HCT116 (cell line): ENCODE measurements around the gene KCNMB1. TPM values are rescaled to one million over a fixed set of nuclear protein-coding genes. Genes with fewer than 3 reads are reported as not detected.

Experiments
- ATAC-seq: fragments of 200-7000 bp; cut with Tn5 transposase; 2 replicates; pipeline ENCODE4 v1.9.1; 2020; ENCODE audit warnings: mild to moderate bottlenecking, moderate library complexity
- BruUV-seq: library from RNA; stranded (reverse); fragments of 400-500 nt; replicated peaks from 2 replicates; lab custom pipeline; 2021; lab: Mats Ljungman, UMichigan
- CTCF ChIA-PET: fragments of 300-600 bp; sonication (Branson Sonifier 250); formaldehyde crosslinking; loops from one replicate; lab custom pipeline; 2021; ENCODE audit warnings: antibody characterized with exemption; lab: Charles Lee
- POLR2A ChIA-PET: fragments of 300-600, 350-600 bp; sonication (Branson Sonifier 250); formaldehyde crosslinking; loops from one replicate; lab custom pipeline; 2021; ENCODE audit warnings: antibody characterized with exemption; lab: Charles Lee
- RAD21 ChIA-PET, 2 experiments: fragments of 300-600 bp; sonication (Branson Sonifier 250); formaldehyde crosslinking; loops; one replicate each; lab custom pipeline; 2023; ENCODE audit warnings: low total read pairs in 2 of 2; ENCODE audit not compliant: uncharacterized antibody in 2 of 2, unreplicated experiment in 2 of 2, low non-redundant PET in 1 of 2; lab: Charles Lee
- DNase-seq: peaks from one replicate; pipeline ENCODE4 v3.0.0-alpha.2; 2010; ENCODE audit warnings: low read depth, low spot score
- H2AFZ ChIP-seq: fragments of 200-600 bp; shearing (Covaris generic), sonication (generic); 2 replicates; pipeline ENCODE4 v1.6.1; 2017; ENCODE audit warnings: low read depth, mixed run types, mixed read lengths, antibody characterized with exemption, low read length; ENCODE audit not compliant: poor library complexity, severe bottlenecking
- H3K27ac ChIP-seq: 2 replicates; pipeline ENCODE4 v1.5.1; 2012; ENCODE audit warnings: low read depth, low read length
- H3K27me3 ChIP-seq: fragments of 200-600 bp; sonication (generic); 2 replicates; pipeline ENCODE4 v1.6.1; 2016; ENCODE audit warnings: mixed run types, low read length, mixed read lengths; ENCODE audit not compliant: insufficient read depth
- H3K36me3 ChIP-seq, 2 experiments: fragments of 200-500 bp in 1 of 2; fragments of 200-600 bp in 1 of 2; sonication (Bioruptor generic) in 1 of 2; sonication (generic) in 1 of 2; 2 replicates each; pipeline versions ENCODE4 v1.5.1 to v1.6.1; 2014 to 2016; ENCODE audit warnings: low read length in 2 of 2, inconsistent platforms in 1 of 2, mixed read lengths in 1 of 2, mixed run types in 1 of 2; ENCODE audit not compliant: insufficient read depth in 2 of 2, control insufficient read depth in 1 of 2
- H3K4me1 ChIP-seq, 2 experiments: fragments of 200-600 bp in 1 of 2; sonication (generic) in 1 of 2; 2 replicates each; pipeline versions ENCODE4 v1.5.1 to v1.6.1; 2012 to 2017; ENCODE audit warnings: low read length in 2 of 2, inconsistent platforms in 1 of 2, mild to moderate bottlenecking in 1 of 2, mixed read lengths in 1 of 2, mixed run types in 1 of 2, moderate library complexity in 1 of 2; ENCODE audit not compliant: insufficient read depth in 2 of 2, control insufficient read depth in 1 of 2
- H3K4me2 ChIP-seq: fragments of 200-600 bp; sonication (generic); 2 replicates; pipeline ENCODE4 v1.6.1; 2017; ENCODE audit warnings: mixed run types, low read length, mixed read lengths
- H3K4me3 ChIP-seq, 2 experiments: fragments of 200-600 bp in 1 of 2; sonication (generic) in 1 of 2; replicated peaks in 1 of 2; 2 replicates each; pipeline ENCODE4 v1.5.1; 2011 to 2016; ENCODE audit warnings: low read length in 2 of 2, control low read depth in 1 of 2, low read depth in 1 of 2, mild to moderate bottlenecking in 1 of 2, mixed read lengths in 1 of 2, mixed run types in 1 of 2
- H3K79me2 ChIP-seq: fragments of 200-600 bp; sonication (generic); 2 replicates; pipeline ENCODE4 v1.6.1; 2017; ENCODE audit warnings: mild to moderate bottlenecking, mixed run types, low read length, moderate library complexity, mixed read lengths; ENCODE audit not compliant: insufficient read depth
- H3K9ac ChIP-seq: fragments of 200-600 bp; sonication (generic); 2 replicates; pipeline ENCODE4 v1.6.1; 2016; ENCODE audit warnings: low read length, mixed read lengths
- H3K9me2 ChIP-seq: fragments of 200-600 bp; sonication (generic), shearing (Covaris generic); 2 replicates; pipeline ENCODE4 v1.6.1; 2017; ENCODE audit warnings: mixed run types, mild to moderate bottlenecking, moderate library complexity; ENCODE audit not compliant: insufficient read depth
- H3K9me3 ChIP-seq, 2 experiments: fragments of 200-500 bp in 1 of 2; fragments of 200-600 bp in 1 of 2; sonication (Bioruptor generic) in 1 of 2; sonication (generic) in 1 of 2; 2 replicates each; pipeline ENCODE4 v1.6.1; 2014 to 2017; ENCODE audit warnings: low read length in 2 of 2, mixed read lengths in 2 of 2, inconsistent platforms in 1 of 2, low read depth in 1 of 2, mild to moderate bottlenecking in 1 of 2, mixed run types in 1 of 2, moderate library complexity in 1 of 2; ENCODE audit not compliant: control insufficient read depth in 1 of 2, insufficient read depth in 1 of 2
- H4K20me1 ChIP-seq: fragments of 200-600 bp; sonication (generic), shearing (Covaris generic); 2 replicates; pipeline ENCODE4 v1.6.1; 2017; ENCODE audit warnings: mixed run types, mild to moderate bottlenecking, moderate library complexity; ENCODE audit not compliant: insufficient read depth
- CEBPB ChIP-seq: IDR thresholded peaks from 2 replicates; pipeline ENCODE4 v1.6.1; 2012; ENCODE audit warnings: low read depth
- EGR1 ChIP-seq: IDR thresholded peaks from 2 replicates; pipeline ENCODE4 v1.6.1; 2012; ENCODE audit warnings: low read depth
- ELF1 ChIP-seq: IDR thresholded peaks from 2 replicates; pipeline ENCODE4 v1.6.1; 2012; ENCODE audit warnings: low read depth, borderline replicate concordance
- EZH2 ChIP-seq: fragments of 200-600 bp; sonication (generic); IDR thresholded peaks from 2 replicates; pipeline ENCODE4 v1.6.1; 2017; ENCODE audit warnings: antibody characterized with exemption, mixed run types
- EZH2phosphoT487 ChIP-seq: fragments of 200-600 bp; IDR thresholded peaks from 2 replicates; pipeline ENCODE4 v1.6.1; 2018; ENCODE audit warnings: antibody characterized with exemption, borderline replicate concordance
- JUND ChIP-seq: IDR thresholded peaks from 2 replicates; pipeline ENCODE4 v1.6.1; 2012
- RAD21 ChIP-seq: IDR thresholded peaks from 2 replicates; pipeline ENCODE4 v1.6.1; 2012; ENCODE audit warnings: low read depth, mild to moderate bottlenecking
- SP1 ChIP-seq: IDR thresholded peaks from 2 replicates; pipeline ENCODE4 v1.6.1; 2012; ENCODE audit warnings: low read depth
- YY1 ChIP-seq: IDR thresholded peaks from 2 replicates; pipeline ENCODE4 v1.6.1; 2011; ENCODE audit warnings: low read length, low read depth, moderate library complexity, mild to moderate bottlenecking; ENCODE audit not compliant: insufficient replicate concordance; ENCODE audit errors: extremely low read depth
- ZFX ChIP-seq: fragments of 450-650 bp; IDR thresholded peaks from 2 replicates; pipeline ENCODE4 v1.6.1; 2017
- ZNF274 ChIP-seq: fragments of 200-500 bp; sonication (Bioruptor generic); IDR thresholded peaks from 2 replicates; pipeline ENCODE4 v1.6.1; 2014; ENCODE audit warnings: mild to moderate bottlenecking, low read depth, low read length, inconsistent platforms
- intact Hi-C: fragments of 100-400 bp; cut with micrococcal nuclease; formaldehyde crosslinking; loops from 2 replicates; pipeline ENCODE4 v1.10.0; 2022
- total RNA-seq: library from RNA; stranded (reverse); gene quantifications from one replicate; pipeline ENCODE4 v1.2.1, GENCODE V29; 2021; ENCODE audit not compliant: unreplicated experiment
- TF ChIP-seq, protein P1 (sequence below): IDR thresholded peaks from 2 replicates; pipeline ENCODE4 v1.6.1; 2012
- TF ChIP-seq, protein P2 (sequence below): IDR thresholded peaks from 2 replicates; pipeline ENCODE4 v1.6.1; 2012; ENCODE audit warnings: low read depth
- TF ChIP-seq, protein P3 (sequence below): IDR thresholded peaks from 2 replicates; pipeline ENCODE4 v1.6.1; 2011; ENCODE audit warnings: mild to moderate bottlenecking, low read length, moderate library complexity; ENCODE audit not compliant: insufficient replicate concordance; ENCODE audit errors: extremely low read depth

The KCNMB1 gene
- total RNA-seq, 1 experiment from 2014 or later = not detected

DNA sequence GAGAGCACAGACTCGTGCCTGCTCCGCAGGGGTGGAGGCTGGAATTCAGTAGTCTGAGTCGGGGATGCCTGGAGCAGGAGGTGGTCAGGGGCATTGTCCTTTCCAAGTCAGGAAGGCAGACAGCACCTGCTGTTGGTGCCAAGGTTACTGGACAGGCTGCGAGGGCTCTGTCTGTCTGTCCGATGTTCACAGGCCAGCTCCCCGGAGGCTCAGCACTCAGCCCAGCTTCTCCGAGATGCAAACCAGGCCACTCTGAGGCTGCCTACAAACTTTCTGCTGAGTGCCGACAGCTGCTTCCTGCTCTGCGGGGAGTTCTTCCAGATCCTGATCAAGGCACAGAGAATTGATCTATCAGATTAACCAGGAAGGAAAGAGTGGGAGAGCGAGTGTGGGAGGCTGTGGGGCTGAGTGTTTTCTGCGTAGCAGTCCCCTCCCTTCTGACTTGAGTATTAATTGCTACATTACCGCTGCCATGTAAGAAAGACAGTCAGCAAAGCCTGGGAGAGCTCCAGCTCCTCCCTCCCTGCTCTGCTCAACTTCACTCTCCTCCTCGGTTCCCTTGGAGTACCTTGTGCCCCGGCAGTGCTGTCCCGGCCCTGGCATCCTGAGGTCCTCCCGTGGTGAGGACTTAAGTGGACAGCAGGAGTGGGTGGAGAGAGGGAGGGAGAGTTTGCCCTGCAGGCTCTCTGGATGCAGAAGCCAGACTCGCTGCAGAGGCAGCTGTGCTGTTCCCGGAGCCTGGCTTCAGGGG is 36.0 kb downstream of the KCNMB1 start:
- H3K36me3 ChIP-seq = no peaks in the 10 kb centered on the region
- TF ChIP-seq, protein P1, sequence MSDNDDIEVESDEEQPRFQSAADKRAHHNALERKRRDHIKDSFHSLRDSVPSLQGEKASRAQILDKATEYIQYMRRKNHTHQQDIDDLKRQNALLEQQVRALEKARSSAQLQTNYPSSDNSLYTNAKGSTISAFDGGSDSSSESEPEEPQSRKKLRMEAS = no peak
- no peak for TF ChIP-seq SP1
- TF ChIP-seq YY1 = no peak
- no peak for TF ChIP-seq JUND
- TF ChIP-seq EZH2phosphoT487 = no peak
- TF ChIP-seq ZFX = no peak
- TF ChIP-seq, protein P2, sequence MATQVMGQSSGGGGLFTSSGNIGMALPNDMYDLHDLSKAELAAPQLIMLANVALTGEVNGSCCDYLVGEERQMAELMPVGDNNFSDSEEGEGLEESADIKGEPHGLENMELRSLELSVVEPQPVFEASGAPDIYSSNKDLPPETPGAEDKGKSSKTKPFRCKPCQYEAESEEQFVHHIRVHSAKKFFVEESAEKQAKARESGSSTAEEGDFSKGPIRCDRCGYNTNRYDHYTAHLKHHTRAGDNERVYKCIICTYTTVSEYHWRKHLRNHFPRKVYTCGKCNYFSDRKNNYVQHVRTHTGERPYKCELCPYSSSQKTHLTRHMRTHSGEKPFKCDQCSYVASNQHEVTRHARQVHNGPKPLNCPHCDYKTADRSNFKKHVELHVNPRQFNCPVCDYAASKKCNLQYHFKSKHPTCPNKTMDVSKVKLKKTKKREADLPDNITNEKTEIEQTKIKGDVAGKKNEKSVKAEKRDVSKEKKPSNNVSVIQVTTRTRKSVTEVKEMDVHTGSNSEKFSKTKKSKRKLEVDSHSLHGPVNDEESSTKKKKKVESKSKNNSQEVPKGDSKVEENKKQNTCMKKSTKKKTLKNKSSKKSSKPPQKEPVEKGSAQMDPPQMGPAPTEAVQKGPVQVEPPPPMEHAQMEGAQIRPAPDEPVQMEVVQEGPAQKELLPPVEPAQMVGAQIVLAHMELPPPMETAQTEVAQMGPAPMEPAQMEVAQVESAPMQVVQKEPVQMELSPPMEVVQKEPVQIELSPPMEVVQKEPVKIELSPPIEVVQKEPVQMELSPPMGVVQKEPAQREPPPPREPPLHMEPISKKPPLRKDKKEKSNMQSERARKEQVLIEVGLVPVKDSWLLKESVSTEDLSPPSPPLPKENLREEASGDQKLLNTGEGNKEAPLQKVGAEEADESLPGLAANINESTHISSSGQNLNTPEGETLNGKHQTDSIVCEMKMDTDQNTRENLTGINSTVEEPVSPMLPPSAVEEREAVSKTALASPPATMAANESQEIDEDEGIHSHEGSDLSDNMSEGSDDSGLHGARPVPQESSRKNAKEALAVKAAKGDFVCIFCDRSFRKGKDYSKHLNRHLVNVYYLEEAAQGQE = no peak
- TF ChIP-seq RAD21 = no peak
- TF ChIP-seq EZH2 = no peak
- TF ChIP-seq, protein P3, sequence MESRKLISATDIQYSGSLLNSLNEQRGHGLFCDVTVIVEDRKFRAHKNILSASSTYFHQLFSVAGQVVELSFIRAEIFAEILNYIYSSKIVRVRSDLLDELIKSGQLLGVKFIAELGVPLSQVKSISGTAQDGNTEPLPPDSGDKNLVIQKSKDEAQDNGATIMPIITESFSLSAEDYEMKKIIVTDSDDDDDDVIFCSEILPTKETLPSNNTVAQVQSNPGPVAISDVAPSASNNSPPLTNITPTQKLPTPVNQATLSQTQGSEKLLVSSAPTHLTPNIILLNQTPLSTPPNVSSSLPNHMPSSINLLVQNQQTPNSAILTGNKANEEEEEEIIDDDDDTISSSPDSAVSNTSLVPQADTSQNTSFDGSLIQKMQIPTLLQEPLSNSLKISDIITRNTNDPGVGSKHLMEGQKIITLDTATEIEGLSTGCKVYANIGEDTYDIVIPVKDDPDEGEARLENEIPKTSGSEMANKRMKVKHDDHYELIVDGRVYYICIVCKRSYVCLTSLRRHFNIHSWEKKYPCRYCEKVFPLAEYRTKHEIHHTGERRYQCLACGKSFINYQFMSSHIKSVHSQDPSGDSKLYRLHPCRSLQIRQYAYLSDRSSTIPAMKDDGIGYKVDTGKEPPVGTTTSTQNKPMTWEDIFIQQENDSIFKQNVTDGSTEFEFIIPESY = no peak
- no peak for TF ChIP-seq ELF1
- TF ChIP-seq ZNF274 = no peak
- no peak for TF ChIP-seq EGR1
- no peak for TF ChIP-seq CEBPB
- DNase-seq (no peak), ATAC-seq (no peak)
- no peak overlapping the region for H2AFZ ChIP-seq
- no peak overlapping the region for H3K27ac ChIP-seq
- H3K4me2 ChIP-seq = no peak overlapping the region
- H4K20me1 ChIP-seq = no peaks in the 10 kb centered on the region
- no peak overlapping the region for H3K4me3 ChIP-seq
- H3K27me3 ChIP-seq = peaks cover 82% of the 10 kb centered on the region
- POLR2A ChIA-PET = no interaction called here
- H3K4me1 ChIP-seq = no peaks in the 10 kb centered on the region
- H3K9me2 ChIP-seq = no peaks in the 10 kb centered on the region
- BruUV-seq = no TSS peak
- no peaks in the 10 kb centered on the region for H3K9me3 ChIP-seq
- CTCF ChIA-PET = no interaction called here
- H3K9ac ChIP-seq = no peak overlapping the region
- no peaks in the 10 kb centered on the region for H3K79me2 ChIP-seq
- intact Hi-C loops = no loop called here
- RAD21 ChIA-PET = no interaction called here
